CD4-positive, alpha-beta T cell treated with Interleukin-15 for 1 hour (primary cell): Measurements from ENCODE around the gene OXT.
A peak's percentile ranks its signal among the peaks of the same experiment; 100 is the strongest.
"Not testable (repeated sequence)": the region's sequence is repeated elsewhere in the genome, so short reads cannot be mapped to it uniquely, and the experiment has no call there.

Source experiments
- DNase-seq: peaks from one replicate; pipeline ENCODE4 v3.0.0-alpha.2; 2020

Gene OXT

GRCh38 chr20:3071610-3072529 lies at the start of gene OXT:
Gene OXT, plus strand, starts transcription at chr20:3071620. Its CDS starts 36 bp downstream, at chr20:3071656.
- peak; percentile 81 for DNase-seq

DNA sequence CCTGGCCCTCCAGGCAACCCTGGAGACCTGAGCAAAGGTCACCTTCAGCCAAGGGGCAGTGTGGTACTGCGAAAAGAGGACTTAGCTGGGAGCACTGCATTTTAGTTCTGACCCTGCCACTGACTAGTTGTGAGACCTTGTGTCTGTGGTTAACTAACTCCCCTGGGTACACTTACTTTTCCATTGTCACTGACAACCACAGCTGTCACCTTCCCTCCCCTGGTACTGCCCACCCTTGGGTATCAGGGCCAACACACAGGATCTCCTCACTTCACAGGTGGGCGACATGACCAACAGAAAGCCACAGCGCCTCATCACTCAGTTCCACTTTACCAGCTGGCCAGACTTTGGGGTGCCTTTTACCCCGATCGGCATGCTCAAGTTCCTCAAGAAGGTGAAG lies 49.6 kb upstream of the OXT start:
- DNase-seq: no peak

DNA sequence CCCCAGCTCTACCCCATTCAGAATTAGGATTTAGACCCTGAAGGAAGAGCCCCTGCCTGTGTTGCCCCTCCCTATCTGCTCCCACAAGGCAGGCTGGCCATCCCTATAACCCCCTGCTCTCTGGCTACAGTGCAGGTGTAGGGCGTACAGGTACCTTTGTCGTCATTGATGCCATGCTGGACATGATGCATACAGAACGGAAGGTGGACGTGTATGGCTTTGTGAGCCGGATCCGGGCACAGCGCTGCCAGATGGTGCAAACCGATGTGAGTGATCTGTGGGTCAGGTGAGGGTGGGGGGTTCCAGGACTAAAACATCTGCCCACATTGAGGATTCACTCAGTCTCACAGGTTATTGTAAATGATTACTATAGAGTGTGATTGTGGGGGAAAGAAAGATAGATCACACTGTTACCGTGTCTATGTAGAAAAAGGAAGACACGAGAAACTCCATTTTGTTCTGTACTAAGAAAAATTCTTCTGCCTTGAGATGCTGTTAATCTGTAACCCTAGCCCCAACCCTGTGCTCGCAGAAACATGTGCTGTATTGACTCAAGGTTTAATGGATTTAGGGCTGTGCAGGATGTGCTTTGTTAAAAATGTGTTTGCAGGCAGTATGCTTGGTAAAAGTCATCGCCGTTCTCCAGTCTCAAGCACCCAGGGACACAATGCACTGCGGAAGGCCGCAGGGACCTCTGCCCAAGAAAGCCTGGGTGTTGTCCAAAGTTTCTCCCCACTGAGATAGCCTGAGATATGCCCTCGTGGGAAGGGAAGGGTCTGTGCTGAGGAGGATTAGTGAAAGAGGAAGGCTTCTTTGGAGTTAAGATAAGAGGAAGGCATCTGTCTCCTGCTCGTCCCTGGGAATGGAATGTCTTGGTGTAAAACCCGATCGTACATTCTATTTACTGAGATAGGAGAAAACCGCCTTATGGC lies 48.6 kb upstream of the OXT start:
- not testable (repeated sequence) for DNase-seq

GRCh38 chr20:3027987-3028386 lies 43.4 kb upstream of the OXT start:
- no peak for DNase-seq

GRCh38 chr20:3031524-3032147 lies 39.8 kb upstream of the OXT start:
- DNase-seq: no peak

- DNase-seq: no peak
Observed at GRCh38 chr20:3032624-3033023, 38.8 kb upstream of the OXT start.

DNA sequence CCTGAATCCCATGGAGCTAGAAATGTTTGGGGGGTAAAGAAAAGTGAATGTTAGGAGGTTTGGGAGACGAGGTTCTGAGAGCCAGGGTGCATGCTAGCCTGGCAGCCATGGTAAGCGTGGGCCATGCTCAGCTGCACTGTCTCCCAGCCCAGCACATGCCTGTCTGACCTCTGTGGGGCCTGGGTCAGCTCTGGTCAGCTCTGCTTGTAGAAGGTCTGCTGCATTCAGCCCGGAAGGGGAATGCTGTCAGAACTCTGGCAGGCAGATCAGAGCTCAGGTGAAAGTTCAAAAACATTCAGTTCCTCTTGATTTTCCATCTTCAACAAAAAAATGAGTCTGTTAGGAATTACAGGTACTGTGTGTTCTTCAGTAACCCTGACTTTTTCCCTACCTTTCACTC lies 33.8 kb upstream of the OXT start:
- DNase-seq: no peak

GRCh38 chr20:3038454-3038853 lies 33.0 kb upstream of the OXT start:
- DNase-seq: no peak

GRCh38 chr20:3039426-3039825 lies 32.0 kb upstream of the OXT start:
- no peak for DNase-seq

- DNase-seq: no peak
Observed at GRCh38 chr20:3040086-3040485, 31.3 kb upstream of the OXT start.

DNA sequence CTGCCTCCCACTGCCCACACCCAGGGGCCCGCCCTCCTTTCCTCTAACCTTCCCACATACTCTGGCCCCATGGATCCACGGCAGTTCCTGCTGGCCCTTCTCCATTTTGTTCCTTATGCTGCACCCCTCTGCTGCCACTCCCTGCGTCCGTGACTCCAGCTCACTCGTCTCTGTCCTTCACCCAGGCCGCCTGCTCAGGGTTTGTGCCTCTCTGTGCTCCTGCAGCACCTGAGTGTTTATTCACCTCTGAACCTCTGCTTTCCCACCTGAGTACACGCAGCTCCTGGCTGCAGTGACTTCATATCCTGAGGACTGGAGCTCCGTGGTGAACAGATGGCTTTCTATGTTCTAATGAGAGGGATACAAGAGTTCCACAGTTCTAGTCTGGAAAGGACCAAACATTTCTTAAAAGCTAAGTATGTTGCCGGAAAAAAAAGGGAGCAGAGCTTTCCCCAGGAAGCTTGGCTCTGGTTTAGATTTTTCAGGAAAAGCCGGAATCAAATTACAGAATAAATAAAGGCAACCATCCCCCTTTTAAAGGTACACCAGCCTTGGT lies 29.5 kb upstream of the OXT start:
- DNase-seq: no peak

GRCh38 chr20:3042625-3043024 lies 28.8 kb upstream of the OXT start:
- no peak for DNase-seq

DNA sequence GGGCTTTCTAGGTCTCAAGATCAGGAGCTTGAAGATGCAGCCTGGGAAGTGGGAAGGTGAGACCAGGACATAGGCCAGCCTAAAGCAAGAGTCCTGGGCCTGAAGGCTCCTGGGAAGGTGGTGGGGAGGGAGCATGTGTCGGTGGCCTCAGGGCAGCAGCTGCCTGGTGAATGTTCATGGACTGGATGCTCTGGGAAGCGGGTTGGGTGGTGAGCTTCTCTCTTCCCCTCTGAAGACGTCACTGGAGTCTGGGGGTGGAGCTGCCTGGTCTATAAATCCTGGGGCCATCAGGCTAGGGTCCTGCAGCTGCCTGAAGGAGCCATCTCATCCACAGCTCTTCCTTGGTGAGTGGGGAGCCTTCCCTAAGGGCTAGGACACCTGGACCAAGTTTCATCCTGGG lies 28.1 kb upstream of the OXT start, which contains the start of gene GNRH2:
Gene GNRH2 (plus strand): TSS at position 301 of the 400 bp plus-strand sequence. CDS start 793 bp downstream, outside the sequence.
- no peak for DNase-seq

- DNase-seq: no peak
Observed at GRCh38 chr20:3044336-3044965, 27.0 kb upstream of the OXT start.

- peak; percentile 53 for DNase-seq
Observed at GRCh38 chr20:3045042-3045815, 26.2 kb upstream of the OXT start.

GRCh38 chr20:3045816-3046676 lies 25.4 kb upstream of the OXT start, which contains the start of gene MRPS26:
Gene MRPS26, plus strand, starts transcription at chr20:3046052. Its CDS starts 17 bp downstream, at chr20:3046069.
- DNase-seq: peak; percentile 77

- no peak for DNase-seq
Observed at GRCh38 chr20:3046677-3047462, 24.6 kb upstream of the OXT start.

DNA sequence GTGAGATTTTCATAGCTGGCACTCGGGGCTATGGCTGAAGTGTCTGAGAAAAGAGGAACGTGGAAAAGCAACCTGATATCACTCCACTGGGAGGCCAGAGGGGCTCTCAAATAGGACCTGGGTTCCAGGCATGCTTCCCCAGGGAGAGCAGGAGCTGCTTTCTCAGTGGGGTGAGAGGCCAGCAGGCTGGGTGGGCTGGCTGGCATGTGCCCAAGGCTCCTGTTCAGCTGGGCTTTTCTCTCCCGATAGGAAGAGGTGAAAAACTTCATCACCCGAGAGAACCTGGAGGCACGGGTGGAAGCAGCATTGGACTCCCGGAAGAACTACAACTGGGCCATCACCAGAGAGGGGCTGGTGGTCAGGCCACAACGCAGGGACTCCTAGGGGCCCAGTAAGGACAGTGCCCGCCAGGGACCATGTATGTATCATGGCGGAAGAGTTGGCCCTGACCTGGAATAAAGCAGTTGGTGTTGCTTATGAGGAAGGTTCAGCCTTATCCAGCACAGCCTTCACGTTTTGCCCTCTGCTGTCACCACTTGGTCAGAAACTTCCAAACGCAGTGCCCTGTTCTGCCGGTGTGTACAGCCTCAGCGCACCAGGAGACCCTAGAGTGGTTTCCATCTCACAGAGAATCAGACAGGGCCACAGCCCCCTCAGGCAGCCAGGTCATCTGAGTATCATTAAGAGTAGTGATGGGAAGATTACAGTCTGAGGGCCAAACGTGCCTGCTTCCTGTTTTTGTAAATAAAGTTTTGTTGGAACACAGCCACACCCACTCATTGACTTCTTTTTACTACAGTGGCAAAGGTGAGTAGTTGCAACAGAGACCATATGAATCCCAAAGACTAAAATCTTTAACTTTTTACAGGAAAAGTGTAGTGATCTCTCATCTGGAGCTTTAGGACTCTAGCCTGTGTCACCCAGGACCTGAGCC lies 23.7 kb upstream of the OXT start:
- no peak for DNase-seq
